Hepatocyte (in vitro differentiated cells): ENCODE results near the gene CACTIN. TPM values are rescaled to one million over a fixed set of nuclear protein-coding genes. Genes with fewer than 3 reads are reported as not detected.

ENCODE experiments used
- DNase-seq: peaks from one replicate; pipeline ENCODE4 v3.0.0-alpha.2; 2016; ENCODE audit warnings: low spot score
- H2AFZ ChIP-seq: fragments of 200-600 bp; sonication (generic); 2 replicates; pipeline ENCODE4 v1.6.0; 2016; ENCODE audit warnings: antibody characterized with exemption, mild to moderate bottlenecking
- H3K27ac ChIP-seq: fragments of 200-600 bp; sonication (generic); 2 replicates; pipeline ENCODE4 v1.5.1; 2016; ENCODE audit warnings: mild to moderate bottlenecking
- H3K27me3 ChIP-seq: fragments of 200-600 bp; sonication (generic); 2 replicates; pipeline ENCODE4 v1.6.1; 2016
- H3K36me3 ChIP-seq: fragments of 200-600 bp; sonication (generic); replicated peaks from 2 replicates; pipeline ENCODE4 v1.5.1; 2016; ENCODE audit warnings: low read depth; ENCODE audit not compliant: insufficient read depth
- H3K4me1 ChIP-seq: fragments of 200-600 bp; sonication (generic); 2 replicates; pipeline ENCODE4 v1.5.1; 2016; ENCODE audit warnings: mild to moderate bottlenecking, moderate library complexity; ENCODE audit not compliant: insufficient read depth
- H3K4me2 ChIP-seq: fragments of 200-600 bp; sonication (generic); 2 replicates; pipeline ENCODE4 v1.6.0; 2016
- H3K4me3 ChIP-seq: fragments of 200-600 bp; sonication (generic); 2 replicates; pipeline ENCODE4 v1.5.1; 2016; ENCODE audit warnings: mild to moderate bottlenecking
- H3K79me2 ChIP-seq: fragments of 200-600 bp; sonication (generic); 2 replicates; pipeline ENCODE4 v1.6.0; 2017; ENCODE audit warnings: mild to moderate bottlenecking
- H3K9me2 ChIP-seq: fragments of 200-600 bp; sonication (generic); replicated peaks from 2 replicates; pipeline ENCODE4 v1.6.0; 2017; ENCODE audit warnings: mild to moderate bottlenecking; ENCODE audit not compliant: insufficient read depth
- H3K9me3 ChIP-seq: fragments of 200-600 bp; sonication (generic); 2 replicates; pipeline ENCODE4 v1.5.1; 2016; ENCODE audit warnings: low read depth, mild to moderate bottlenecking
- H4K20me1 ChIP-seq: fragments of 200-600 bp; sonication (generic); 2 replicates; pipeline ENCODE4 v1.6.0; 2016; ENCODE audit warnings: mild to moderate bottlenecking; ENCODE audit not compliant: insufficient read depth, poor library complexity, severe bottlenecking
- EZH2 ChIP-seq: fragments of 200-600 bp; sonication (generic); IDR thresholded peaks from 2 replicates; pipeline ENCODE4 v1.6.1; 2016; ENCODE audit warnings: antibody characterized with exemption, mild to moderate bottlenecking, borderline replicate concordance
- EZH2phosphoT487 ChIP-seq: fragments of 200-600 bp; sonication (generic); IDR thresholded peaks from one replicate; pipeline ENCODE4 v1.6.1; 2018; ENCODE audit warnings: antibody characterized with exemption, mild to moderate bottlenecking, low read depth, moderate library complexity; ENCODE audit not compliant: unreplicated experiment, severe bottlenecking
- WGBS: methylation state at CpG from one replicate; pipeline ENCODE4 v1.1.6; 2016; ENCODE audit warnings: low lambda C conversion rate; ENCODE audit errors: missing lambda C conversion rate; 5-methylcytosine and 5-hydroxymethylcytosine counted together
- polyA plus RNA-seq: library from polyadenylated mRNA; unstranded; fragments of >200 nt; fragmentation: Nextera tagmentation; extraction: Ambion mirVana; gene quantifications from 2 replicates; pipeline ENCODE4 v1.2.1, GENCODE V29; 2016
- total RNA-seq: library from RNA; depleted of rRNA; stranded (reverse); fragments of >200 nt; gene quantifications from 2 replicates; pipeline ENCODE4 v1.2.3, GENCODE V29; 2014
- TF ChIP-seq, protein P1 (sequence below): fragments of 200-600 bp; sonication (generic); IDR thresholded peaks from 2 replicates; pipeline ENCODE4 v1.5.1; 2016; ENCODE audit warnings: antibody characterized with exemption, mild to moderate bottlenecking; ENCODE audit not compliant: poor library complexity

The CACTIN gene
- total and polyA plus RNA-seq, 2 experiments from 2014 or later: 15.7 to 18.3 TPM

DNA sequence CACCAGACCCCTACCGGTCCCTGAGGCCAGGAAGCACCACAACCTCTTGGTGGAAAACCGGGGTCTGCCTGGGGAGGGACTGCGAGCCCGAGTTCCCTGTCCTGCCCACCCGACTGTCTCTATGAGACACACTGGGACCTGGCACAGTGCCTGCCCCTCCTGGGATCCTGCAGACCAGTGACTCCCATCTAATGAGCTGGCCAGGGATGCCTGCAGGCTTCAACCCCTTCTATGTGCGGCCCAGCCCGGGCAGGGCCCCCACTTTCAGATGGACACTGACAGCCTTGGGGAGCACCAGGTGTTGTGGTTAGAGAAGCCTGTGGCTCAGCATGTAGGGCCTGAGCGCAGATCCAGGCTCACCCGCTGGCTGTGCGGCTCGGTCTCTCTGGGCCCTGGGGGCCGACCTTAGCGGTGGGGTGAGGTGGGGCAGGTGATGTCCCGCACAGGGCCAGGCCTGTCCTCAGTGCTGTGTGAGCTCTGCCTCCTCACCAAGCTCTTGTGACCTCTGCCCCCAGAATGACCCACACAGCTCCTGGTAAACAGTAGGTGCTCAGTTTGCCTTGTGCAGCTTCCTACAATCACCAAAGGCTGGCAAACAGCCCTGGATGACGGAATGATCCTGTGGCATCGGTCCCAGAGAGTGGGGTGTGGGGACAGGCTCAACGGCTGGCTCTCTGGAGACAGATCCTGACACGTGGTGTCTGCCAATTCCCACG, 17.9 kb upstream of the CACTIN start:
- no peaks in the 10 kb centered on the region for H3K79me2 ChIP-seq
- TF ChIP-seq EZH2phosphoT487 (no peak), EZH2 (no peak)
- TF ChIP-seq, protein P1, sequence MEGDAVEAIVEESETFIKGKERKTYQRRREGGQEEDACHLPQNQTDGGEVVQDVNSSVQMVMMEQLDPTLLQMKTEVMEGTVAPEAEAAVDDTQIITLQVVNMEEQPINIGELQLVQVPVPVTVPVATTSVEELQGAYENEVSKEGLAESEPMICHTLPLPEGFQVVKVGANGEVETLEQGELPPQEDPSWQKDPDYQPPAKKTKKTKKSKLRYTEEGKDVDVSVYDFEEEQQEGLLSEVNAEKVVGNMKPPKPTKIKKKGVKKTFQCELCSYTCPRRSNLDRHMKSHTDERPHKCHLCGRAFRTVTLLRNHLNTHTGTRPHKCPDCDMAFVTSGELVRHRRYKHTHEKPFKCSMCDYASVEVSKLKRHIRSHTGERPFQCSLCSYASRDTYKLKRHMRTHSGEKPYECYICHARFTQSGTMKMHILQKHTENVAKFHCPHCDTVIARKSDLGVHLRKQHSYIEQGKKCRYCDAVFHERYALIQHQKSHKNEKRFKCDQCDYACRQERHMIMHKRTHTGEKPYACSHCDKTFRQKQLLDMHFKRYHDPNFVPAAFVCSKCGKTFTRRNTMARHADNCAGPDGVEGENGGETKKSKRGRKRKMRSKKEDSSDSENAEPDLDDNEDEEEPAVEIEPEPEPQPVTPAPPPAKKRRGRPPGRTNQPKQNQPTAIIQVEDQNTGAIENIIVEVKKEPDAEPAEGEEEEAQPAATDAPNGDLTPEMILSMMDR: no peak
- 94% methylated on average over 18 of the region's 19 CpGs for WGBS
- H3K27ac ChIP-seq: no peak overlapping the region
- no peak for DNase-seq
- H2AFZ ChIP-seq: no peak overlapping the region
- H4K20me1 ChIP-seq: no peaks in the 10 kb centered on the region
- H3K36me3 ChIP-seq: no peaks in the 10 kb centered on the region
- H3K4me1 ChIP-seq: no peaks in the 10 kb centered on the region
- H3K27me3 ChIP-seq: no peaks in the 10 kb centered on the region
- no peaks in the 10 kb centered on the region for H3K9me2 ChIP-seq
- no peaks in the 10 kb centered on the region for H3K9me3 ChIP-seq
- no peak overlapping the region for H3K4me3 ChIP-seq
- H3K4me2 ChIP-seq: no peak overlapping the region

DNA sequence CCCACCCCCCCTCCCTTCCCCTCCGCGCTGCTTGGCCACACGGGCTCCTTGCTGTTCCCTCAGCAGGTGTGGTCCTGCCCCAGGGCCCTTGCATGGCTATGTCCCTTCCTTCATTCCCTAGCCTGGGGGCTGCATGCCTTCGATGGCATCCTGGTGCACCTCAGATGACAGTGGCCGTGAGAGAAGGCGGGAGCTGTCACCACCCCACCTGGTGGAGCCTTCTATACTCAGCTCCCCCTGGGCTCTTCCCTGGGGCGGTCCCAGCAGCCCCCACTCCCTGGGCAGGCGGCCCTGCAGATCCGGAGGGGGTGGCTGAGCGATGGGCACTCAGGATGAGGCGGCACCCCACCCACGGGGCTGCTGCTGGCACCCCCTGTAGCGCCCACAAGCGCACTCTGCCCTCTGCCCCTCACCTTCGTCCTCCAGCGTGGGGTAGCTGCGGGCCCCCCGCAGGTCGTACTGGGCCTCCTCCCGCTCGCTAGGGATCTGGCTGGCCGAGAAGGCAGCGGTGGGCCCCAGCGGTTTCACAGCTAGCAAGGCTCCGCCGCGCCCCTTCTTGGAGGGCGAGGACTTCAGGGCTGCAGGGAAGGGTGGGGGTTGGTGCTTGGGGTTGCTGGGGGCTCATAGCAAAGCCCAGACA, 17.2 kb upstream of the CACTIN start:
- no peak for DNase-seq
- Histone ChIP-seq H3K4me3 (no peak overlapping the region), H3K36me3 (no peaks in the 10 kb centered on the region), H3K4me1 (no peaks in the 10 kb centered on the region), H3K27me3 (no peaks in the 10 kb centered on the region), H3K9me2 (no peaks in the 10 kb centered on the region), H3K27ac (no peak overlapping the region), H4K20me1 (no peaks in the 10 kb centered on the region), H2AFZ (no peak overlapping the region), H3K9me3 (no peaks in the 10 kb centered on the region), H3K79me2 (no peaks in the 10 kb centered on the region), H3K4me2 (no peak overlapping the region)
- WGBS: 96% methylated on average over 27 of the region's 28 CpGs
- TF ChIP-seq EZH2phosphoT487 (no peak), EZH2 (no peak)
- TF ChIP-seq, protein P1: no peak

DNA sequence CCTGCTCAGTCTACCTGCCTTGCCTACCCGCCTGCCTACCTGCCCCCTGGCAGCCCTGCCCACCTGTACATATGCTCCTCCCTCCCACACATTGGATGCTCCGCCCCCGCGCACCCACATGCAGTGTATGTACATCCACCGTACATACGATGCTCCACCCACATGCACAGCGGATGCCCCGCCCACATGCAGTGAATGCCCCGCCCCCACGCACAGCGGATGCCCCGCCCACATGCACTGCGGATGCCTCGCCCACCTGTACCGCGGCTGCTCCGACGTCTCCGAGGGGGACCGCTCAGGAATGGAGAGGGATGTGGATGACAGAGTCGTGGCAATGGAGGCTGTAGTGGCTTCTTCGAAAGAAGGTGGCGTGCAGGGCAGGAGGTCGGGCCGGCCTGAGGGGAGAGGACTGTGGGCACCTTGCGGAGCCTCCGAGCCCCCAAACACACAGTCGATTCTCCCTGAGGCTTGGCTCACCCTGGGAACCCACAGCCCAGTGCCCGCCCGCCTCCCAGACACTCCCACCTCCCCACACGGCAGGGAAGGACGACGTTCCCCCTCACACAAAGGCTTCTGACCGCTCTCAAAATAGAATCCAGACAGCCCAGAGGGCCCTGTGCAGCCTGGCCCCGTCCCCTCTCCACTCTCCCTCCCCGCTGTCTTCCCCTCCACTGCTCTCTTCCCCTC, 16.5 kb upstream of the CACTIN start:
- DNase-seq: no peak
- Histone ChIP-seq H3K27me3 (no peaks in the 10 kb centered on the region), H3K9me3 (no peaks in the 10 kb centered on the region), H2AFZ (no peak overlapping the region), H3K4me3 (no peak overlapping the region), H3K9me2 (no peaks in the 10 kb centered on the region), H3K79me2 (no peaks in the 10 kb centered on the region), H4K20me1 (no peaks in the 10 kb centered on the region), H3K4me2 (no peak overlapping the region), H3K27ac (no peak overlapping the region), H3K4me1 (no peaks in the 10 kb centered on the region), H3K36me3 (no peaks in the 10 kb centered on the region)
- TF ChIP-seq, protein P1: no peak
- no peak for TF ChIP-seq EZH2phosphoT487
- no peak for TF ChIP-seq EZH2
- WGBS: 90% methylated on average over 22 of the region's 36 CpGs
